WTC11 (cell line): Measurements from ENCODE around the gene SMAP1. TPM values are rescaled to one million over a fixed set of nuclear protein-coding genes. Genes with fewer than 3 reads are reported as not detected.
A peak's percentile ranks its signal among the peaks of the same experiment; 100 is the strongest.

Source experiments
- ATAC-seq: fragments of 200-7000 bp; cut with Tn5 transposase; 2 replicates; pipeline ENCODE4 v1.10.0; 2021; ENCODE audit warnings: mild to moderate bottlenecking, moderate library complexity
- Bru-seq: library from RNA; stranded (reverse); fragments of 400-500 nt; gene quantifications from one replicate; lab custom pipeline; 2021; lab: Mats Ljungman, UMichigan
- CTCF ChIA-PET: fragments of 300-600 bp; sonication (Branson Sonifier 250); formaldehyde crosslinking; loops from one replicate; lab custom pipeline; 2021; ENCODE audit warnings: antibody characterized with exemption; lab: Charles Lee
- POLR2A ChIA-PET: fragments of 350-600 bp; sonication (Branson Sonifier 250); formaldehyde crosslinking; loops from one replicate; lab custom pipeline; 2021; ENCODE audit warnings: antibody characterized with exemption; lab: Charles Lee
- DNase-seq: peaks from one replicate; pipeline ENCODE4 v3.0.0; 2021; ENCODE audit warnings: low spot score
- H3K27ac Mint-ChIP-seq: 2 replicates; pipeline ENCODE4 v1.8.0; 2021; ENCODE audit warnings: mixed read lengths
- H3K27me3 Mint-ChIP-seq: 2 replicates; pipeline ENCODE4 v1.8.0; 2021; ENCODE audit warnings: low read depth, mild to moderate bottlenecking, moderate library complexity, mixed read lengths
- H3K36me3 Mint-ChIP-seq: 2 replicates; pipeline ENCODE4 v1.8.0; 2021; ENCODE audit warnings: mixed read lengths
- H3K4me1 Mint-ChIP-seq: 2 replicates; pipeline ENCODE4 v1.8.0; 2022; ENCODE audit warnings: mixed read lengths
- H3K4me3 Mint-ChIP-seq: 2 replicates; pipeline ENCODE4 v1.8.0; 2021; ENCODE audit warnings: mild to moderate bottlenecking, moderate library complexity, mixed read lengths
- H3K9me3 Mint-ChIP-seq: 2 replicates; pipeline ENCODE4 v1.8.0; 2021; ENCODE audit warnings: mixed read lengths
- EMX1 ChIP-seq: fragments of 250-450 bp; sonication (Bioruptor Pico); IDR thresholded peaks from 2 replicates; pipeline ENCODE4 v1.8.0; 2021; ENCODE audit warnings: mild to moderate bottlenecking
- FOXJ3 ChIP-seq: sonication (generic); formaldehyde crosslinking; IDR thresholded peaks from 2 replicates; pipeline ENCODE4 v1.9.0; 2021; ENCODE audit warnings: missing genetic modification reagents, mild to moderate bottlenecking, borderline replicate concordance
- FOXK1 ChIP-seq: sonication (generic); formaldehyde crosslinking; IDR thresholded peaks from 2 replicates; pipeline ENCODE4 v1.8.0; 2022; ENCODE audit warnings: mild to moderate bottlenecking, moderate library complexity, missing genetic modification reagents
- FOXP1 ChIP-seq: sonication (generic); formaldehyde crosslinking; IDR thresholded peaks from 2 replicates; pipeline ENCODE4 v1.8.0; 2022; ENCODE audit warnings: missing genetic modification reagents, mild to moderate bottlenecking, moderate library complexity, borderline replicate concordance
- GRHL2 ChIP-seq: fragments of 250-450 bp; sonication (Bioruptor Pico); IDR thresholded peaks from 2 replicates; pipeline ENCODE4 v1.8.0; 2022; ENCODE audit warnings: mild to moderate bottlenecking, moderate library complexity; ENCODE audit not compliant: insufficient replicate concordance, severe bottlenecking
- JAZF1 ChIP-seq: fragments of 250-450 bp; sonication (Bioruptor Pico); IDR thresholded peaks from 2 replicates; pipeline ENCODE4 v1.9.0; 2021; ENCODE audit warnings: moderate library complexity, mild to moderate bottlenecking, inconsistent platforms
- MAX ChIP-seq: sonication (generic); formaldehyde crosslinking; IDR thresholded peaks from 2 replicates; pipeline ENCODE4 v1.8.0; 2022; ENCODE audit warnings: mild to moderate bottlenecking, missing genetic modification reagents
- MLX ChIP-seq: sonication (generic); formaldehyde crosslinking; IDR thresholded peaks from 2 replicates; pipeline ENCODE4 v1.8.1; 2023; ENCODE audit warnings: mild to moderate bottlenecking, missing genetic modification reagents, moderate library complexity
- NFATC4 ChIP-seq: fragments of 250-450 bp; sonication (Bioruptor Pico); IDR thresholded peaks from 2 replicates; pipeline ENCODE4 v1.9.0; 2021; ENCODE audit warnings: mild to moderate bottlenecking
- NFYB ChIP-seq: sonication (generic); formaldehyde crosslinking; conservative IDR thresholded peaks from 2 replicates; pipeline ENCODE4 v1.8.0; 2022; ENCODE audit warnings: low read depth, missing genetic modification reagents
- NR1H2 ChIP-seq: sonication (generic); formaldehyde crosslinking; IDR thresholded peaks from 2 replicates; pipeline ENCODE4 v1.9.0; 2021; ENCODE audit warnings: mild to moderate bottlenecking, moderate library complexity, missing genetic modification reagents
- NR3C1 ChIP-seq: sonication (generic); formaldehyde crosslinking; conservative IDR thresholded peaks from 2 replicates; pipeline ENCODE4 v1.8.1; 2023; ENCODE audit warnings: low read depth, mild to moderate bottlenecking, missing genetic modification reagents
- SMAD3 ChIP-seq: sonication (generic); formaldehyde crosslinking; IDR thresholded peaks from 2 replicates; pipeline ENCODE4 v1.8.0; 2022; ENCODE audit warnings: missing genetic modification reagents, mild to moderate bottlenecking, borderline replicate concordance
- TCF7 ChIP-seq: sonication (generic); formaldehyde crosslinking; IDR thresholded peaks from 2 replicates; pipeline ENCODE4 v1.8.0; 2022; ENCODE audit warnings: mild to moderate bottlenecking, low read depth, missing genetic modification reagents, moderate library complexity
- TEAD1 ChIP-seq: sonication (generic); formaldehyde crosslinking; IDR thresholded peaks from 2 replicates; pipeline ENCODE4 v1.8.0; 2022; ENCODE audit warnings: mild to moderate bottlenecking, missing genetic modification reagents
- USF1 ChIP-seq: sonication (generic); formaldehyde crosslinking; IDR thresholded peaks from 2 replicates; pipeline ENCODE4 v1.8.0; 2022; ENCODE audit warnings: mild to moderate bottlenecking, missing genetic modification reagents
- ZNF121 ChIP-seq: sonication (generic); formaldehyde crosslinking; IDR thresholded peaks from 2 replicates; pipeline ENCODE4 v1.8.0; 2023; ENCODE audit warnings: missing genetic modification reagents
- ZNF232 ChIP-seq: sonication (generic); formaldehyde crosslinking; IDR thresholded peaks from 2 replicates; pipeline ENCODE4 v1.8.0; 2022; ENCODE audit warnings: mild to moderate bottlenecking, missing genetic modification reagents
- ZNF263 ChIP-seq: sonication (generic); formaldehyde crosslinking; IDR thresholded peaks from 2 replicates; pipeline ENCODE4 v1.8.1; 2022; ENCODE audit warnings: low read depth, mild to moderate bottlenecking, moderate library complexity, missing genetic modification reagents
- long read RNA-seq, 3 experiments: library from RNA in 1 of 3; library from capped mRNA in 1 of 3; library from polyadenylated mRNA in 1 of 3; unstranded in 2 of 3; stranded (forward) in 1 of 3; transcript quantifications; one replicate each; pipeline ENCODE4 v2.0.0, GENCODE V29; 2021
- total RNA-seq: library from RNA; stranded (reverse); gene quantifications from 3 replicates; pipeline ENCODE4 v1.2.3, GENCODE V29; 2021
- TF ChIP-seq, protein P1 (sequence below): sonication (generic); formaldehyde crosslinking; IDR thresholded peaks from 2 replicates; pipeline ENCODE4 v1.8.1; 2023; ENCODE audit warnings: mild to moderate bottlenecking, missing genetic modification reagents
- TF ChIP-seq, protein P2 (sequence below): sonication (generic); formaldehyde crosslinking; IDR thresholded peaks from 2 replicates; pipeline ENCODE4 v1.8.0; 2022; ENCODE audit warnings: mild to moderate bottlenecking, missing genetic modification reagents
- TF ChIP-seq, protein P3 (sequence below): sonication (generic); formaldehyde crosslinking; IDR thresholded peaks from 2 replicates; pipeline ENCODE4 v1.8.1; 2022; ENCODE audit warnings: mild to moderate bottlenecking, moderate library complexity, missing genetic modification reagents
- TF ChIP-seq, protein P4 (sequence below): sonication (generic); formaldehyde crosslinking; IDR thresholded peaks from 2 replicates; pipeline ENCODE4 v1.8.1; 2023; ENCODE audit warnings: mild to moderate bottlenecking, missing genetic modification reagents
- TF ChIP-seq, protein P5 (sequence below): sonication (generic); formaldehyde crosslinking; IDR thresholded peaks from 2 replicates; pipeline ENCODE4 v1.8.1; 2022; ENCODE audit warnings: mild to moderate bottlenecking, missing genetic modification reagents, moderate library complexity, borderline replicate concordance
- TF ChIP-seq, protein P6 (sequence below): sonication (generic); formaldehyde crosslinking; IDR thresholded peaks from 2 replicates; pipeline ENCODE4 v1.8.0; 2023; ENCODE audit warnings: missing genetic modification reagents

The SMAP1 gene
- total RNA-seq (27.6 to 29.0 TPM (median 28.3 TPM) in 3 replicates), Bru-seq, nascent RNA (percentile 64 among the genes with signal in this experiment)
- long read RNA-seq, experiment 1, transcript SMAP1-201 (10 exons, 2,403 nt) = major isoform, 85 of 128 reads
- long read RNA-seq, experiment 1, transcript SMAP1-203 (11 exons, 3,333 nt) = minor isoform, 16 of 128 reads
- long read RNA-seq, experiment 1, partial matches to known transcripts = 12 of 128 reads
- long read RNA-seq, experiment 1, other reads (novel, unspliced or antisense) = 15 of 128 reads
- long read RNA-seq, experiment 2, transcript SMAP1-201 (10 exons, 2,403 nt) = major isoform, 23 of 52 reads
- long read RNA-seq, experiment 2, partial matches to known transcripts = 24 of 52 reads
- long read RNA-seq, experiment 2, other reads (novel, unspliced or antisense) = 2 of 52 reads
- long read RNA-seq, experiment 3, partial matches to known transcripts = 3 of 6 reads
- long read RNA-seq, experiment 3, other reads (novel, unspliced or antisense) = 1 of 6 reads

- peaks cover 39% of the 10 kb centered on the region for H3K4me1 Mint-ChIP-seq
- ATAC-seq = peak; percentile 92
- H3K4me3 Mint-ChIP-seq = peak within 1 kb of the TSS; percentile 78
- ChIA-PET POLR2A (interaction anchor here (0.6 to 1.9 kb wide), 3 partner anchors 17 to 101 kb away, joined by 4 to 9 read pairs (median 6); partner anchors contain the start of gene SDHAF4), CTCF (interaction anchor here (0.8 to 1.9 kb wide), 5 partner anchors 19 to 447 kb away, joined by 4 to 10 read pairs (median 5); partner anchors contain the start of gene SDHAF4)
- peak within 1 kb of the TSS; percentile 81 for H3K27ac Mint-ChIP-seq
- DNase-seq = peak; percentile 94
- H3K36me3 Mint-ChIP-seq = no peaks in the 10 kb centered on the region
- no peaks in the 10 kb centered on the region for H3K9me3 Mint-ChIP-seq
- no peaks in the 10 kb centered on the region for H3K27me3 Mint-ChIP-seq
- TF ChIP-seq ZNF121 (CRISPR knock-in tag) = no peak
- TF ChIP-seq NFATC4 (CRISPR knock-in tag) = no peak
- peak; percentile 31; the same call in 1 of the 2 replicates for TF ChIP-seq USF1 (CRISPR knock-in tag)
- TF ChIP-seq, protein P1, sequence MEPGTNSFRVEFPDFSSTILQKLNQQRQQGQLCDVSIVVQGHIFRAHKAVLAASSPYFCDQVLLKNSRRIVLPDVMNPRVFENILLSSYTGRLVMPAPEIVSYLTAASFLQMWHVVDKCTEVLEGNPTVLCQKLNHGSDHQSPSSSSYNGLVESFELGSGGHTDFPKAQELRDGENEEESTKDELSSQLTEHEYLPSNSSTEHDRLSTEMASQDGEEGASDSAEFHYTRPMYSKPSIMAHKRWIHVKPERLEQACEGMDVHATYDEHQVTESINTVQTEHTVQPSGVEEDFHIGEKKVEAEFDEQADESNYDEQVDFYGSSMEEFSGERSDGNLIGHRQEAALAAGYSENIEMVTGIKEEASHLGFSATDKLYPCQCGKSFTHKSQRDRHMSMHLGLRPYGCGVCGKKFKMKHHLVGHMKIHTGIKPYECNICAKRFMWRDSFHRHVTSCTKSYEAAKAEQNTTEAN (CRISPR knock-in tag) = peak; percentile 78; the same call in 1 of the 2 replicates
- TF ChIP-seq FOXJ3 (CRISPR knock-in tag) = no peak
- TF ChIP-seq, protein P2, sequence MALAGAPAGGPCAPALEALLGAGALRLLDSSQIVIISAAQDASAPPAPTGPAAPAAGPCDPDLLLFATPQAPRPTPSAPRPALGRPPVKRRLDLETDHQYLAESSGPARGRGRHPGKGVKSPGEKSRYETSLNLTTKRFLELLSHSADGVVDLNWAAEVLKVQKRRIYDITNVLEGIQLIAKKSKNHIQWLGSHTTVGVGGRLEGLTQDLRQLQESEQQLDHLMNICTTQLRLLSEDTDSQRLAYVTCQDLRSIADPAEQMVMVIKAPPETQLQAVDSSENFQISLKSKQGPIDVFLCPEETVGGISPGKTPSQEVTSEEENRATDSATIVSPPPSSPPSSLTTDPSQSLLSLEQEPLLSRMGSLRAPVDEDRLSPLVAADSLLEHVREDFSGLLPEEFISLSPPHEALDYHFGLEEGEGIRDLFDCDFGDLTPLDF = no peak
- TF ChIP-seq MLX (CRISPR knock-in tag) = no peak
- TF ChIP-seq NR1H2 (CRISPR knock-in tag) = no peak
- TF ChIP-seq ZNF232 (CRISPR knock-in tag) = peak; percentile 85
- 0 out of 2 replicates have a peak, but pooled peaks have one; percentile 80 for TF ChIP-seq NR3C1 (CRISPR knock-in tag)
- no peak for TF ChIP-seq SMAD3
- TF ChIP-seq TCF7 (CRISPR knock-in tag) = no peak
- peak; percentile 70; the same call in 1 of the 2 replicates for TF ChIP-seq TEAD1 (CRISPR knock-in tag)
- TF ChIP-seq, protein P3, sequence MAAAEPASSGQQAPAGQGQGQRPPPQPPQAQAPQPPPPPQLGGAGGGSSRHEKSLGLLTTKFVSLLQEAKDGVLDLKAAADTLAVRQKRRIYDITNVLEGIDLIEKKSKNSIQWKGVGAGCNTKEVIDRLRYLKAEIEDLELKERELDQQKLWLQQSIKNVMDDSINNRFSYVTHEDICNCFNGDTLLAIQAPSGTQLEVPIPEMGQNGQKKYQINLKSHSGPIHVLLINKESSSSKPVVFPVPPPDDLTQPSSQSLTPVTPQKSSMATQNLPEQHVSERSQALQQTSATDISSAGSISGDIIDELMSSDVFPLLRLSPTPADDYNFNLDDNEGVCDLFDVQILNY (CRISPR knock-in tag) = peak; percentile 90
- TF ChIP-seq, protein P4, sequence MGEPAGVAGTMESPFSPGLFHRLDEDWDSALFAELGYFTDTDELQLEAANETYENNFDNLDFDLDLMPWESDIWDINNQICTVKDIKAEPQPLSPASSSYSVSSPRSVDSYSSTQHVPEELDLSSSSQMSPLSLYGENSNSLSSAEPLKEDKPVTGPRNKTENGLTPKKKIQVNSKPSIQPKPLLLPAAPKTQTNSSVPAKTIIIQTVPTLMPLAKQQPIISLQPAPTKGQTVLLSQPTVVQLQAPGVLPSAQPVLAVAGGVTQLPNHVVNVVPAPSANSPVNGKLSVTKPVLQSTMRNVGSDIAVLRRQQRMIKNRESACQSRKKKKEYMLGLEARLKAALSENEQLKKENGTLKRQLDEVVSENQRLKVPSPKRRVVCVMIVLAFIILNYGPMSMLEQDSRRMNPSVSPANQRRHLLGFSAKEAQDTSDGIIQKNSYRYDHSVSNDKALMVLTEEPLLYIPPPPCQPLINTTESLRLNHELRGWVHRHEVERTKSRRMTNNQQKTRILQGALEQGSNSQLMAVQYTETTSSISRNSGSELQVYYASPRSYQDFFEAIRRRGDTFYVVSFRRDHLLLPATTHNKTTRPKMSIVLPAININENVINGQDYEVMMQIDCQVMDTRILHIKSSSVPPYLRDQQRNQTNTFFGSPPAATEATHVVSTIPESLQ = no peak
- TF ChIP-seq, protein P5, sequence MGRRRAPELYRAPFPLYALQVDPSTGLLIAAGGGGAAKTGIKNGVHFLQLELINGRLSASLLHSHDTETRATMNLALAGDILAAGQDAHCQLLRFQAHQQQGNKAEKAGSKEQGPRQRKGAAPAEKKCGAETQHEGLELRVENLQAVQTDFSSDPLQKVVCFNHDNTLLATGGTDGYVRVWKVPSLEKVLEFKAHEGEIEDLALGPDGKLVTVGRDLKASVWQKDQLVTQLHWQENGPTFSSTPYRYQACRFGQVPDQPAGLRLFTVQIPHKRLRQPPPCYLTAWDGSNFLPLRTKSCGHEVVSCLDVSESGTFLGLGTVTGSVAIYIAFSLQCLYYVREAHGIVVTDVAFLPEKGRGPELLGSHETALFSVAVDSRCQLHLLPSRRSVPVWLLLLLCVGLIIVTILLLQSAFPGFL (CRISPR knock-in tag) = no peak
- TF ChIP-seq FOXK1 = peak; percentile 76
- TF ChIP-seq NFYB (CRISPR knock-in tag) = no peak
- TF ChIP-seq, protein P6, sequence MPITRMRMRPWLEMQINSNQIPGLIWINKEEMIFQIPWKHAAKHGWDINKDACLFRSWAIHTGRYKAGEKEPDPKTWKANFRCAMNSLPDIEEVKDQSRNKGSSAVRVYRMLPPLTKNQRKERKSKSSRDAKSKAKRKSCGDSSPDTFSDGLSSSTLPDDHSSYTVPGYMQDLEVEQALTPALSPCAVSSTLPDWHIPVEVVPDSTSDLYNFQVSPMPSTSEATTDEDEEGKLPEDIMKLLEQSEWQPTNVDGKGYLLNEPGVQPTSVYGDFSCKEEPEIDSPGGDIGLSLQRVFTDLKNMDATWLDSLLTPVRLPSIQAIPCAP (CRISPR knock-in tag) = peak; percentile 70; the same call in 1 of the 2 replicates
- no peak for TF ChIP-seq JAZF1 (CRISPR knock-in tag)
- peak; percentile 87; the same call in 1 of the 2 replicates for TF ChIP-seq FOXP1 (CRISPR knock-in tag)
- peak; percentile 33; the same call in 1 of the 2 replicates for TF ChIP-seq ZNF263 (CRISPR knock-in tag)
- TF ChIP-seq MAX (CRISPR knock-in tag) = peak; percentile 64; the same call in 1 of the 2 replicates
- no peak for TF ChIP-seq EMX1
- no peak for TF ChIP-seq GRHL2 (CRISPR knock-in tag)
These were observed at the start of gene SMAP1 for GRCh38 chr6:70667711-70668498. SMAP1 (plus strand) TSS chr6:70667883; CDS start chr6:70668024, 141 bp downstream.
